Activated CD4-positive, alpha-beta T cell treated with anti-CD3 and anti-CD28 coated beads for 1 hour (primary cell): ENCODE data around the gene LURAP1L.

Experiments used
- DNase-seq: peaks from one replicate; pipeline ENCODE4 v3.0.0-alpha.2; 2020

LURAP1L gene

GRCh38 chr9:12777121-12778022 is 2.6 kb downstream of the LURAP1L start:
- DNase-seq: no peak

DNA sequence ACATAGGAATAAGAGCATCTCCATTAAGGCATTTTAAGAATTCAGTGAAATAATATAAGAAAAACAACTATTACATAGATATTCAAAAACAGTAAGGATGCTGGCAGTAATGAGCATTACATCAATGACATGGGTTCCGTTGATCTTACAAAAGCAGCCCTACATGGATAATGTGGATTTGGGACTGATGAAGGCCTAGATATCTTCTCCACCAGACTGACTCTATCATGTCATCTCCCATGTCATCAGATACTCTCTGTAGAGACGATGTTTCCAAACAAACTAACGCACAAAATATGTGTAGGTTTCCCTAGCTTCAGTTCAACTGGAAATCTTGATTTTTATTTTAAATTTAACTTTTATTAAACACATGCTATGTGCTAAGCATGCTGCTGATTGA is 3.6 kb downstream of the LURAP1L start:
- no peak for DNase-seq

- DNase-seq: no peak
Observed at GRCh38 chr9:12781226-12781733, 6.5 kb downstream of the LURAP1L start.

GRCh38 chr9:12783767-12784460 is 9.1 kb downstream of the LURAP1L start:
- DNase-seq: no peak

DNA sequence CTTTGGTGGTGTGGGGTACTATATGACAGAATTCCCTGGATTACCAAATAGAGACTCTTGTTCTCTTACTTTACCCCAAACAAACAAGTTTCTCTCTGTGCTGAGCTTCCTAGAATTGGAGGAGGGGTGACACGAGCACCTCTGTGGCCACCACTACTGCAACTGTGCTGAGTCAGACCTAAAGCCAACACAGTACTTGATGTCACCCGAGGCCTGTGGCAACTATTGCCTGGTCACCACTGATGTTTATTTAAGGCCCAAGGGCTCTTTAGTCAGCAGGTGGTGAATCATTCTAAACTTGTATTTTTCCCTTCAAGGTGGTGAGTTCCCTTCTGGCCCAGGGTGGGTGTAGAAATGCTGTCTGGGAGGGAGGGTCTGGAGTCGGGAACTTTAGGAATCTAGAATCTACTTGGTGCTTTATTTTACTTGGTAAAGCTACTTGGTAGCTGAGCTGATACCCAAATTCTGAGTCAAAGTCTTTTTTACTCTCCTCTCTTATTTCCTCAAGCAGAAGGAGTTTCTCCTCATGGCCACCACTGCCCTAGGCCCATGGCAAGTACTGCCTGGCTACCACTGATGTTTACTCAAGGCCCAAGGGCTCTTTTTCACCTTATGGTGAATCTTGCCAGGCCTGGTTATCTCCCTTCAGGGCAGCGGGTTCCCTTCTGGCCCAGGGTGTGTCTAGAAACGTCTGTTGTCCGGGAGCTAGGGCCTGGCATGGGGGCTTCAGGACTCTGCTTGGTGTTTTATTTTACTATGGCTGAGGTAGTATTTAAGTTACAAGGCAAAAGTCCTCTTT is 9.8 kb downstream of the LURAP1L start:
- no peak for DNase-seq

DNA sequence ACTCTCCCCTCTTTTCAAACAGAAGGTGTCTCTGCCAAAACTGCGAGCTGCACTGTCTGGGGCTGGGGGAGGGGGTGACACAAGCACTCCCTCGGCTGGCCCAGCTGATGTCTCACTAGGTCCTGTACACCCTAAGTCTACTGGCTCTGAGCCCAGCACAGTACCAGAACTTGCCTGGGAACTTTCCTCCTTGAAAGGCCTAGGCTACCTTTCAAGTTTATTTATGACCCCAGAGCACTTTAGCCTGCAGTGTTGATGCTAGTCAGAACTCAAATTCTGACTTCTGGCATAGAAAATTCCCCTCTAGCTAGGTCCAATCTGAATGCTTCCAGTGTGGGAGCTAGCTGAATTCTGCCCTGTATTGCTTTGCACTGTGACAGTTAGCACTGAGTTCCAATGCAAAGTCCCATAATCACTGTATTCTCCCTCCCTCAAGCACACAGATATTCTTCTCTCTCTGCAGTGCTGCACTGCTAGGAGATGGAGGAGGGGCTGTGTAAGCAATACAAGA is 10.5 kb downstream of the LURAP1L start:
- no peak for DNase-seq

DNA sequence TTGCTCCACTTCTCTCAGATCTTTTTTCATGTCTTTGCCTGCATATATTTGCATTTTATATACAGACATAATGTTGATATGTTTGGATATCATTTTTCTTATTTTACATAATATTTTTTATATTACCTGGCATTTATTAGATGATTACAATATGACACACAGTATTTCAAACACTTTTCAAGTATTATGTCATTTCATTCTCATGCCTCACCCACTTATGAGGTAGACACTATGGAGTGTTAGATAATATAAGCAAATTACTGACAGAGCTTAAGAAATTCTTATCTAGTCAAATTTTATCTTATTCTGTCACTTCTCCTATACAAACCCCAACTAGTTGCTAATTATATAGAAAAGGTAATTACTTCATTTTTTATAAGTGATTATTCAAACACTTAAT is 11.1 kb downstream of the LURAP1L start:
- DNase-seq: no peak

- no peak for DNase-seq
Observed at GRCh38 chr9:12790001-12790400, 15.2 kb downstream of the LURAP1L start.

DNA sequence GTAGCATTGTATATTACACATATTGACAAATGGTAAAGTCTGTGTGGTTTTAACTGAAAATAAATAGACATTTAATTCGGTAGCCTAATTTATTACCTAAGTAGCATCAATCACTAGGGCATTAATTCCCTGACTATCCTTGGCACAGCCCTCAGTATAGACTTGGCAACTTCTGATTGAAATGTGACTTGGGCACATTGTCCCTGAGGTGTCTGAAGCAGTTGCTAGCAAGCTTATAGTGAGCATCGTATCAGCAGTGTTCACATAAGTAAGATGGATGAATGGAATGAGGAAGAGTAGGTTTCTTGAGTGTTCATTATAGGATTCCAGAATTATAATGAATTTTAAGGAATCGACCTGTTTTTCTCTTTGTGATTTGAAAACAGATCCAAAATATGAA is 16.1 kb downstream of the LURAP1L start:
- no peak for DNase-seq

DNA sequence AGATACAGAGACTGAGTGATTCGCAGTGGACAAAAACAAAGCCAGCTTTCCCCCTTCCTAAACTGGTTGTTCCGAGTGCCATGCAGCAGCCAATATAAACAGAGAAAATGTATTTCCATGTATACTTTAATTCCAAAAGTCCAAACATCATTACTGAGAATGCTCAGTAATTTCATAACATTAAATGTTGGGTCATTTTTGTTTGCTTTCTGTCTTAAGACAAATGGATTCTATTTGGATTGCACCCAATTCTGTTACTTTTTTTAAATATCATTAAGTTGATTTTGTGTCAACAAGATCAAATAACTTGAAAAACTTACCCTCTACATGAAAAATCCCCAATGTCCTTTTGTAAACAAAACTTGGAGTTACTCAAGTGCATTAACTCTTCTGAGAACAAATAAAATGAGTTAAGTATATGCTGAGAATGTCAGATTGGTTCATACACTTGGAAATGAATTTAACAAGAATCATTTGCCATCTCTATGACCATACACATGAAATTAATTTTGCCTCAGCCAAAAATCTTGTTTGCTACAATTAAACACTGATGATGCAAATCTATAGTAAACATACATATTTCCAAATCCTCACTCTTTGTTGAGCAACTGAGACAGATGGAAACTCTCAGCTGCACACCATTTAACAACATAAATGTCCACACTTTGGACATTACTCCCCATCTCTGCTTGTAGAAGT is 19.4 kb downstream of the LURAP1L start:
- no peak for DNase-seq

GRCh38 chr9:12796601-12797000 is 21.8 kb downstream of the LURAP1L start:
- no peak for DNase-seq

DNA sequence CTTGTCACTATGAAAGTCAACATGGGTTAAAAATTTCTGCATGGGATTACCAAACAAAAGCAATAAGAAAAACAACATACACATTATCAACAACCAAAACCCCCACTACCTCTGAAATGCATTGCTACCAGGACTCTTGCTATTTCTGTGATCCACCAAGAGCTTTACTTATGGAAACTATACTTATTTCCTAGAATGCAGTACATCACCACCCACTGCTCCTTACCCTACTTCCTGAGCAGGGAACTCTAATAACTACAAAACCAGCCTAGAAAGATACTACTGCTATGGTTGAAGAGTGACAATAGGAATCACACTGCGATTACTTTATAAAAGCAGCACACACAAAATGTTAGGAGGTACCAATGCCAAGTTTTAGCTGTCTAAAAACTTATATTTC is 22.2 kb downstream of the LURAP1L start:
- DNase-seq: no peak

DNA sequence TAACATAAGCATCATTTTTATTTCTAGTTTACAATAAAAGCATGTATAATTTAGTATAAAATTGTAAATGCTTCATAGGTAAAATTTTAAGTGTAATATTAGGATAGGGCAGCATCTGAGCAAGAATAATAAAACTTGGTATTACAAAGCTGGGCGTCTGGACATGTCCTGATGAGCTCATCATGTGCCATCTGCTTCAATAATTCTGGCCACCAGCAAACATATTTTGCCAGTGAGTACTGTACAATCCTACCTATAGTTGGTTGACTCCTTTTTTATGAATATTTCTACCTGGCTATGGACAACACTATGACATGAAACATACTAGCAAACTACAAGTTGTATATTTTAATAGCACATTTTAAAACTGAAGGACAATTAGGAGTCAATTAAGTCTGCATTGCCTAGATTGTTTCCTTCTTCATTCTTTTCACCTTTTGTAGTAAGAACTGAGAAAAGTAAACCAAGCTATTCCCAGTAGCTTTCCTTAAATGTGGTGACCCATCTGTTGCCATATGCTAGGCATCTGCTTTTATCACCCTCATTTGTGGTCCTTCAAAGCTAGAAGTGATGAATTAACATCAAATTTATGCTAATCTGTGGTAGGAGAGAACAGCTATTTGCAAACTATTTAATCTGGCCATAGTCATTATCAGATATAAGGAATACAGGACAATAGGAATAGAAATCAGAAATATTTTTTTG is 23.4 kb downstream of the LURAP1L start:
- DNase-seq: no peak

GRCh38 chr9:12801187-12801586 is 26.4 kb downstream of the LURAP1L start:
- no peak for DNase-seq

DNA sequence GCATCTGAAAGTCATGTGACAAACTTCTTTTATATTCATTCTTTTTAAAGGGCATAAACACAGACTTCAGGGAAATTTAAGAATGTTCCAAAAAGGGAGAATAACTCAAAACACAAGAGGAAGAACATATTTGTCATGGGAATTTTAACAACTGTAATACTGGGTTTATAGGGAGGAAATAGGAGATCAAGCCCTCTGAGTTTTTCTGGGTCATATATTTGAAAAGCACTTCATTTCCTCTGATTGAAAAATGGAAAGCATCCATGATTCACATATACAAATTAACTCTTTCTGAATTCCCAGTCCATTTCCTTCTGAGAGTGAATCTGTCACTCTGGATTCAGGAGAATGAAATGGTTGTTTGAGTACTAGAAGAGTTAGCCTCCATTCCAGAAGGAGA is 26.8 kb downstream of the LURAP1L start:
- DNase-seq: no peak

GRCh38 chr9:12802093-12802492 is 27.3 kb downstream of the LURAP1L start:
- DNase-seq: no peak

GRCh38 chr9:12808569-12808968 is 33.7 kb downstream of the LURAP1L start:
- DNase-seq: no peak

GRCh38 chr9:12809720-12810119 is 34.9 kb downstream of the LURAP1L start:
- DNase-seq: no peak

DNA sequence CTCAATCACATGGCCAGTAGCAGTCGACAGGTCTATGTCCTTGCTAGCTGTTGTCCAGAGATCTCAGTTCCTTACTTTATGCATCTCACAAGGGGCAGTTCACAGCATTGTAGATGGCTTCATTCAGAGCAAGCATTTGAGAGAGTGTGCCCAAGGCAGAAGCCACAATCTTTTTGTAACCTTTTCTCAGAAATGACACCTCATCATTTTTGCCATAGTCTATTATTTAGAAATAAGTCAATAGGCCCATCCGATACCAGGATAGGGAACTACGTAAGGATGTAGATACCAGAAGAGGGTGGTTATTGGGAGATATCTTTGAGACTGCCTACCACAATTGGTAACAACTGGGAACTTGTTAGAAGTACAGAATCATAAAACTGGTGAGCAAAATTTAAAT is 37.1 kb downstream of the LURAP1L start:
- no peak for DNase-seq

DNA sequence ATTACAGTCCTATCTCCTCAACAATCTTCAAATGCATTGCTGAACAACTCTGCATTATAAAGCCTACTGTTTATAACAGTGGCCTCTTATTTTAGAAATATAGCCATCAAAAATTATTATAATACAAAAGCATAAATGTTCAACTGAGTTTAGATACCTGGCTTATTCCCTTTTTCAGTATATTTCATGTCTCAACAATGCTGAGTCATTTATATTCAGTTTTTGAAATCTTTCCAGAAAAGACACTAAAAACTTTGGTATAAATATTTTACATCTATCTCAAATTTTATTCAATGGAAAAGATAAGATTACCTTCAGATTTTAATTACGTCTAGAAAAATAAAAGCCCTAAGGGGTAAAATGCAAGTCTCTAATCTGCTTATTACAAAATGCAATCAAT is 37.9 kb downstream of the LURAP1L start:
- no peak for DNase-seq

DNA sequence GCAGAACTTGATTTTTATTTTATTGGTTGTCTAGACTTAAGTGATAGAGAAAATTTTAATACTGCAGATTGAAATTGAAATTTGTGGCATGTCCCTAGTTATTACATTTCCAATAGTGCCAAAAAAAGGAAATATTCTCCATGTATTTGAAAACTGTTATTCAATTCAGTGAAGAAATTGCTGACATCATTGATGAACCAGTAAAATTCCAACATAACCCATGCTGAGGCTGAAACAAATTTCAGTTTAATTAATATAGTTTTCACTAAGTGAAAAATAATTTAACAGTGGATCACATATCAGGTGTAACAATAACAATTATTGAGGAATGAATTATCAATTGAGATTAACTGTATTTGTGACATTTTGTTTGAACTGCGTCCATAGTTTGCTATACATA is 38.7 kb downstream of the LURAP1L start:
- DNase-seq: no peak
